Measurements from ENCODE around the gene GPR107.

- no peak for TF ChIP-seq YY1 (IDR thresholded peaks at IDR 0.05; ENCODE audit: insufficient read depth, insufficient read length)
- TF ChIP-seq ZNF274 (IDR thresholded peaks at IDR 0.05; ENCODE audit: low read depth, low read length): no peak
- no peak for TF ChIP-seq SUZ12 (IDR thresholded peaks at IDR 0.05; ENCODE audit: extremely low read depth, insufficient read depth, insufficient read length)
These were observed 97.2 kb downstream of the GPR107 start for GRCh38 chr9:130150779-130151382.

All from NT2/D1 (cell line).